PC-3 (cell line): ENCODE data around the gene NUPR1.

Experiments used
- CTCF ChIP-seq: fragments of 300-600 bp; sonication (generic); conservative IDR thresholded peaks from 2 replicates; pipeline ENCODE4 v1.5.1; 2017; ENCODE audit warnings: antibody characterized with exemption, low read depth, mild to moderate bottlenecking, low read length
- EZH2 ChIP-seq: fragments of 300-600 bp; sonication (generic); IDR thresholded peaks from one replicate; pipeline ENCODE4 v1.6.1; 2017; ENCODE audit warnings: antibody characterized with exemption, mild to moderate bottlenecking, low read length; ENCODE audit not compliant: unreplicated experiment
- EZH2phosphoT487 ChIP-seq: fragments of 300-600 bp; sonication (generic); IDR thresholded peaks from 2 replicates; pipeline ENCODE4 v1.6.1; 2018; ENCODE audit warnings: mild to moderate bottlenecking, antibody characterized with exemption, low read length, borderline replicate concordance

GRCh38 chr16:28573738-28574718, 35.3 kb upstream of the NUPR1 start:
- TF ChIP-seq CTCF, result no peak
- TF ChIP-seq EZH2, result no peak
- TF ChIP-seq EZH2phosphoT487, result no peak
